Measurements from ENCODE around the gene FAM20C. TPM values are rescaled to one million over a fixed set of nuclear protein-coding genes. Genes with fewer than 3 reads are reported as not detected.

The FAM20C gene
- total RNA-seq, 1 experiment from 2014 or later = 62.4 TPM

- no peak for DNase-seq (ENCODE audit: low read depth, low spot score)
- intact Hi-C loops (cut with micrococcal nuclease; ENCODE audit: unreplicated experiment) = no loop called here
- Histone ChIP-seq H3K36me3 (ENCODE audit: control insufficient read depth, insufficient read depth, low read length) (no peaks in the 10 kb centered on the region), H3K4me1 (ENCODE audit: control insufficient read depth, insufficient read depth, low read length) (no peaks in the 10 kb centered on the region), H3K4me3 (ENCODE audit: low read depth in 2 of 2, low read length in 2 of 2) (no peak overlapping the region), H3K27me3 (ENCODE audit: control insufficient read depth, insufficient read depth, low read length) (peaks cover 3% of the 10 kb centered on the region; the same call in 1 of the 2 replicates), H3K27ac (ENCODE audit: low read length) (no peak overlapping the region), H3K9me3 (ENCODE audit: control insufficient read depth, insufficient read depth, low read depth, low read length) (no peaks in the 10 kb centered on the region)
- TF ChIP-seq TCF7L2 (IDR thresholded peaks at IDR 0.05; ENCODE audit: low read depth, low read length) (no peak), SIN3A (IDR thresholded peaks at IDR 0.05; ENCODE audit: borderline replicate concordance, insufficient read depth, low read depth, low read length) (no peak), REST (IDR thresholded peaks at IDR 0.05; ENCODE audit: insufficient read depth in 1 of 2, low read depth in 2 of 2, low read length in 1 of 2) (no peak), POLR2AphosphoS5 (IDR thresholded peaks at IDR 0.05; ENCODE audit: low read depth, low read length) (no peak), CTCF (IDR thresholded peaks at IDR 0.05) (no peak)
- BruUV-seq (replicated peaks) = no TSS peak
- in situ Hi-C loops (cut with HindIII; ENCODE audit: low pct_unique_long_range_greater_than_20kb, low sequenced_read_pairs) = no loop called here
- ChIA-PET CTCF (no interaction called here), POLR2A (no interaction called here)
- ATAC-seq = no peak
Observed at GRCh38 chr7:299628-300027, 107.3 kb downstream of the FAM20C start.

- POLR2A ChIA-PET = no interaction called here
- H3K27me3 ChIP-seq (ENCODE audit: control insufficient read depth, insufficient read depth, low read length) = no peaks in the 10 kb centered on the region
- ATAC-seq (no peak), DNase-seq (ENCODE audit: low read depth, low spot score) (no peak)
- no peak overlapping the region for H3K4me3 ChIP-seq (ENCODE audit: low read depth in 2 of 2, low read length in 2 of 2)
- CTCF ChIA-PET = no interaction called here
- H3K9me3 ChIP-seq (ENCODE audit: control insufficient read depth, insufficient read depth, low read depth, low read length) = no peaks in the 10 kb centered on the region
- TF ChIP-seq REST (IDR thresholded peaks at IDR 0.05; ENCODE audit: insufficient read depth in 1 of 2, low read depth in 2 of 2, low read length in 1 of 2) (no peak), SIN3A (IDR thresholded peaks at IDR 0.05; ENCODE audit: borderline replicate concordance, insufficient read depth, low read depth, low read length) (no peak), TCF7L2 (IDR thresholded peaks at IDR 0.05; ENCODE audit: low read depth, low read length) (no peak), CTCF (IDR thresholded peaks at IDR 0.05) (no peak), POLR2AphosphoS5 (IDR thresholded peaks at IDR 0.05; ENCODE audit: low read depth, low read length) (no peak)
- BruUV-seq (replicated peaks) = no TSS peak
- in situ Hi-C loops (cut with HindIII; ENCODE audit: low pct_unique_long_range_greater_than_20kb, low sequenced_read_pairs) = no loop called here
- H3K4me1 ChIP-seq (ENCODE audit: control insufficient read depth, insufficient read depth, low read length) = no peaks in the 10 kb centered on the region
- no peaks in the 10 kb centered on the region for H3K36me3 ChIP-seq (ENCODE audit: control insufficient read depth, insufficient read depth, low read length)
- intact Hi-C loops (cut with micrococcal nuclease; ENCODE audit: unreplicated experiment) = no loop called here
- no peak overlapping the region for H3K27ac ChIP-seq (ENCODE audit: low read length)
Observed at GRCh38 chr7:300048-300447, 107.7 kb downstream of the FAM20C start.

Data from Panc1 (cell line).